Stomach (tissue), 9 donors: ENCODE data around the gene PARP2. TPM values are rescaled to one million over a fixed set of nuclear protein-coding genes. Genes with fewer than 3 reads are reported as not detected.

Experiments
- DNase-seq, 2 donors: peaks; one replicate each; pipeline versions ENCODE4 v3.0.0 to v3.0.0-alpha.2; 2013 to 2019
- H3K27ac ChIP-seq, 5 donors: fragments of 200-600 bp in 4 of 5; sonication (generic) in 4 of 5; one replicate each; pipeline ENCODE4 v1.5.1; 2013 to 2019; ENCODE audit warnings: mild to moderate bottlenecking in 1 of 5, moderate library complexity in 1 of 5
- H3K27me3 ChIP-seq, 3 donors: fragments of 200-600 bp; sonication (generic); one replicate each; pipeline ENCODE4 v1.5.1; 2017 to 2019; ENCODE audit warnings: mixed run types in 1 of 3
- H3K36me3 ChIP-seq, 4 donors: fragments of 200-600 bp; sonication (generic); 1 replicate in 3 of 4; 2 replicates in 1 of 4; pipeline ENCODE4 v1.5.1; 2016 to 2019
- H3K4me1 ChIP-seq, 4 donors: fragments of 200-600 bp; sonication (generic); one replicate each; pipeline ENCODE4 v1.5.1; 2016 to 2019
- H3K4me3 ChIP-seq, 4 donors: fragments of 200-600 bp; sonication (generic) in 3 of 4; one replicate each; pipeline ENCODE4 v1.5.1; 2016 to 2019; ENCODE audit warnings: mild to moderate bottlenecking in 1 of 4
- H3K9me3 ChIP-seq, 4 donors: fragments of 200-600 bp; sonication (generic); one replicate each; pipeline ENCODE4 v1.5.1; 2016 to 2019
- EP300 ChIP-seq: sonication (generic); formaldehyde crosslinking; IDR thresholded peaks from one replicate; pipeline ENCODE4 v1.6.1; 2017; ENCODE audit warnings: antibody characterized with exemption
- POLR2A ChIP-seq, 4 donors: fragments of 450-650 bp; IDR thresholded peaks; one replicate each; pipeline ENCODE4 v1.6.1; 2016; ENCODE audit warnings: antibody characterized with exemption in 4 of 4, control low read depth in 2 of 4, mild to moderate bottlenecking in 1 of 4, moderate library complexity in 1 of 4
- POLR2AphosphoS5 ChIP-seq, 3 donors: sonication (generic); formaldehyde crosslinking; IDR thresholded peaks; one replicate each; pipeline ENCODE4 v1.6.1; 2016; ENCODE audit warnings: antibody characterized with exemption in 3 of 3
- WGBS, 5 donors: extraction: QIAGEN DNeasy Blood & Tissue Kit in 3 of 5; methylation state at CpG; one replicate each; pipeline versions ENCODE4 v1.1.5 to v1.1.7; 2013 to 2018; 5-methylcytosine and 5-hydroxymethylcytosine counted together
- intact Hi-C: fragments of 100-400 bp; cut with DNase I; formaldehyde crosslinking; loops from one replicate; pipeline ENCODE4 v1.15.1; 2023; ENCODE audit warnings: low total_unique reads
- polyA plus RNA-seq, 3 donors: library from polyadenylated mRNA; stranded (reverse); fragments of 200-250 nt; gene quantifications; one replicate each; pipeline ENCODE4 v1.2.3, GENCODE V29; 2013
- total RNA-seq, 5 donors: library from RNA; depleted of rRNA; stranded (reverse); fragments of >200 nt; gene quantifications; one replicate each; pipeline versions ENCODE4 v1.1.0 to v1.2.3, GENCODE V29; 2014 to 2016
- TF ChIP-seq, protein P1 (sequence below), 7 experiments: fragments of 450-650 bp in 4 of 7; fragments of 200-600 bp in 3 of 7; sonication (generic) in 3 of 7; IDR thresholded peaks; one replicate each; pipeline ENCODE4 v1.5.1; 2016 to 2019; ENCODE audit warnings: antibody characterized with exemption in 7 of 7, control low read depth in 2 of 7, mild to moderate bottlenecking in 1 of 7
- donor health status: healthy with polysubstance abuse.
- donor health status: Bipolar disorder and iron deficiency.
- donor health status: healthy.

PARP2 gene
- total and polyA plus RNA-seq, 8 donors = 4.1 to 30.4 (median 13.6) TPM

DNA sequence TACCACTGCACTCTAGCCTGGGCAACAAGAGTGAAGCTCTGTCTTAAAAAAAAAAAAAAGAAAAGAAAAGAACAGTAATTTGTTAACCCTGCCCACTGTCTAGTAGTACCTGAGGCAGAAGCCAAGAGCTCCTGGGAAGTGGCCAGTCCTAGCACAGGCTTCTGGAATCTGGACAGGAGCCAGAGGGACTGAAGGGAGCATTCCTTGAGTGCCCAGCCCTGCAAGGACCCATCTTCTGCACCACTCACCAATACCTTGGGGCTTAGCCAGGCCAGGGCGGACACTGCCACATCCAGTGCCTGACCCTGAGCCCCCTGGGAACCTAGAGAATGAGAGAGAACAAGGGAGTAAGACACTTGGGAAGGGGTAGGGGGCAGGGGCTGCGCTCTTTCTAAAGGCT, 33.7 kb downstream of the PARP2 start:
- whole genome bisulfite sequencing, 5 donors = 94 to 100% (median 97%) methylated on average over 2 of the region's 2 CpGs
- peak; percentile 16 to 67 for DNase-seq
- H3K4me1 ChIP-seq = peaks cover 0 to 20% (median 16%) of the 10 kb centered on the region in 4 donors

DNA sequence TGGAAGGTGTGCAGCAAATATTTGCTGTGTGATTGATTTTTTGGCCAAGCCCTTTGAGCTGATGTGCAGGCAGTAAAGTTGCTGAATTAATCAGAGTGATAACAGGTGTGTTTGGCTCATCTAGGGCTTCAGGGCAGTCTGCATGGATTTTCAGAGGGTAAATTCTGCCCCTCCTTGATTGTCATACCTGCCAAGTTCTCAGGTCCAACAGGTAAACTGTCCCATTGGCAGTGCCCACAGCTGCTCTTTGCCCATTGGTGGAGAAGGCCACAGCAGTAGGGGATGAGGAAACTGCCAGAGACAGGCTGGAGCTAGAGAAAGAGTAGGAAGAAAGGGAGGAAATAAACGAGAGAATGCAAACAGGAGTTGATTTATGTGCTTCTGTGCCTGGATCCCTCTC, 36.3 kb downstream of the PARP2 start:
- Histone ChIP-seq H3K27me3 (no peaks in the 10 kb centered on the region), H3K36me3 (peaks cover 96 to 100% (median 100%) of the 10 kb centered on the region in 4 donors), H3K4me1 (peaks cover 0 to 20% (median 16%) of the 10 kb centered on the region in 4 donors), H3K27ac (no peak overlapping the region), H3K4me3 (no peak overlapping the region), H3K9me3 (no peaks in the 10 kb centered on the region)
- TF ChIP-seq EP300 (no peak), POLR2A (IDR thresholded peaks at IDR 0.05) (no peak)
- TF ChIP-seq, protein P1, sequence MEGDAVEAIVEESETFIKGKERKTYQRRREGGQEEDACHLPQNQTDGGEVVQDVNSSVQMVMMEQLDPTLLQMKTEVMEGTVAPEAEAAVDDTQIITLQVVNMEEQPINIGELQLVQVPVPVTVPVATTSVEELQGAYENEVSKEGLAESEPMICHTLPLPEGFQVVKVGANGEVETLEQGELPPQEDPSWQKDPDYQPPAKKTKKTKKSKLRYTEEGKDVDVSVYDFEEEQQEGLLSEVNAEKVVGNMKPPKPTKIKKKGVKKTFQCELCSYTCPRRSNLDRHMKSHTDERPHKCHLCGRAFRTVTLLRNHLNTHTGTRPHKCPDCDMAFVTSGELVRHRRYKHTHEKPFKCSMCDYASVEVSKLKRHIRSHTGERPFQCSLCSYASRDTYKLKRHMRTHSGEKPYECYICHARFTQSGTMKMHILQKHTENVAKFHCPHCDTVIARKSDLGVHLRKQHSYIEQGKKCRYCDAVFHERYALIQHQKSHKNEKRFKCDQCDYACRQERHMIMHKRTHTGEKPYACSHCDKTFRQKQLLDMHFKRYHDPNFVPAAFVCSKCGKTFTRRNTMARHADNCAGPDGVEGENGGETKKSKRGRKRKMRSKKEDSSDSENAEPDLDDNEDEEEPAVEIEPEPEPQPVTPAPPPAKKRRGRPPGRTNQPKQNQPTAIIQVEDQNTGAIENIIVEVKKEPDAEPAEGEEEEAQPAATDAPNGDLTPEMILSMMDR (IDR thresholded peaks at IDR 0.05) = no peak
- DNase-seq = no peak
- WGBS, 5 donors = 12 to 48% (median 42%) methylated on average over 1 of the region's 1 CpG
- intact Hi-C loops = no loop called here

More for the DNA sequence above, 33.7 kb downstream of the PARP2 start:
- Histone ChIP-seq H3K27ac (peak overlapping the region in 3 of 5 donors; percentile 62 to 80 (median 65)), H3K4me3 (no peak overlapping the region), H3K27me3 (no peaks in the 10 kb centered on the region), H3K36me3 (peaks cover 96 to 100% (median 100%) of the 10 kb centered on the region in 4 donors), H3K9me3 (no peaks in the 10 kb centered on the region)
- intact Hi-C loops = no loop called here
- TF ChIP-seq POLR2AphosphoS5 (IDR thresholded peaks at IDR 0.05) = no peak
- no peak for TF ChIP-seq POLR2A (IDR thresholded peaks at IDR 0.05)
- TF ChIP-seq, protein P1 (IDR thresholded peaks at IDR 0.05) = no peak
- TF ChIP-seq EP300 = no peak

DNA sequence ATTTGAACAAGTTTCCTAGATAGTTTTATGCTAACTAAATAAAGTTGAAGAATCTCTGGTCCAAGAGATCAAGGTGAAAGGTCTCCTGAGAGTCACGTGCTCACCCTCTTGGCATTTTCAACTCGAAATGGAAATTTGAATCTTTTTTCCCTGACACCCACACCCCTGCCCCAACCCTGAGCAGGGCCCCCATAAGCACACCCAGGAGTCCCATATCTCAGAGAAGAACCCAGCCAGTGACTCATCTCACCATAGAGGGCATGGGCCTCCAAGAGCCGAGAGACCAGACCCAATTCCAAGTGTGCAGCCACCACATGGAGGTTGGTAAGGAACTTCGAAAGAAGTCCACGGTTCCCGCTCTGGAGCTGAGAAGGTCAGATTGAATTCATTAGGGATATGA, 37.2 kb downstream of the PARP2 start:
- intact Hi-C loops = no loop called here
- WGBS, 5 donors = 82 to 92% (median 86%) methylated on average over 6 of the region's 6 CpGs
- H3K27ac ChIP-seq = no peak overlapping the region
- no peaks in the 10 kb centered on the region for H3K9me3 ChIP-seq
- H3K27me3 ChIP-seq = no peaks in the 10 kb centered on the region
- peaks cover 0 to 18% (median 14%) of the 10 kb centered on the region in 4 donors for H3K4me1 ChIP-seq
- DNase-seq = no peak
- H3K4me3 ChIP-seq = no peak overlapping the region
- no peak for TF ChIP-seq POLR2A (IDR thresholded peaks at IDR 0.05)
- no peak for TF ChIP-seq EP300
- TF ChIP-seq POLR2AphosphoS5 (IDR thresholded peaks at IDR 0.05) = no peak
- TF ChIP-seq, protein P1 (IDR thresholded peaks at IDR 0.05) = no peak
- H3K36me3 ChIP-seq = peaks cover 97 to 100% (median 100%) of the 10 kb centered on the region in 4 donors

DNA sequence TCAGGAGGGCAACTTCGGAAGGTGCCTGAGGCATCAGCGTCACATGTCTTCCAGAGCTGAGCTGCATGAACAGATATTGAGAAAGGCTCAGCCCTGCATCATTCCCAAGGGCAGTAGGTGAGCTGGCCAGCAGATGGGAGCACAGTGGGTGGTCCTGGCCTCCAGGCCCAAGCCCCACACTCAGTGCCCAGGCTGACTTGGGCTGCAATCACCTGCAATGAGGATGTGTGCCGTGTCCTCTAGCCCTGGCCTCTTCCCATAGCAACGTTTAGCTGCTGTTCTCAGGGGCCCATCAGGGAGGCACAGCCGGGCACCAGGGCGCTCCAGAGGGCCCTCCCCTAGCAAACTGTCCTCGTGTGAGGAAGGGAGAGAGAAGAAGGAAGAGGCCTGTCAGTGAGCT, 37.9 kb downstream of the PARP2 start:
- DNase-seq = no peak
- TF ChIP-seq EP300 (no peak), POLR2A (IDR thresholded peaks at IDR 0.05) (no peak), POLR2AphosphoS5 (IDR thresholded peaks at IDR 0.05) (no peak)
- TF ChIP-seq, protein P1 (IDR thresholded peaks at IDR 0.05) = no peak
- intact Hi-C loops = no loop called here
- Histone ChIP-seq H3K9me3 (no peaks in the 10 kb centered on the region), H3K36me3 (peaks cover 97 to 100% (median 100%) of the 10 kb centered on the region in 4 donors), H3K4me3 (no peak overlapping the region), H3K4me1 (peaks cover 0 to 12% (median 10%) of the 10 kb centered on the region in 4 donors), H3K27me3 (no peaks in the 10 kb centered on the region), H3K27ac (no peak overlapping the region)
- 86 to 91% (median 87%) methylated on average over 5 to 7 of the region's 7 CpGs for WGBS, 5 donors
